GM12878 (cell line): Measurements from ENCODE around the gene LRRC75B.

Experiments used
- CHD4 ChIP-seq: fragments of 200-600 bp; sonication (generic); IDR thresholded peaks from 2 replicates; pipeline ENCODE4 v1.6.1; 2016; ENCODE audit warnings: mild to moderate bottlenecking
- EZH2 ChIP-seq: IDR thresholded peaks from 2 replicates; pipeline ENCODE4 v1.6.1; 2012; ENCODE audit warnings: low read depth, mild to moderate bottlenecking, control low read depth, inconsistent platforms, low read length, borderline replicate concordance; ENCODE audit not compliant: control insufficient read depth
- KAT2A ChIP-seq: conservative IDR thresholded peaks from 2 replicates; pipeline ENCODE4 v1.6.1; 2011; ENCODE audit warnings: low read depth, low read length; ENCODE audit not compliant: control insufficient read depth
- MXI1 ChIP-seq: fragments of 150-350 bp; IDR thresholded peaks from 2 replicates; pipeline ENCODE4 v1.6.1; 2011; ENCODE audit warnings: low read depth, mild to moderate bottlenecking, inconsistent platforms, low read length, improper control_type of control experiment

- no peak for TF ChIP-seq CHD4
- no peak for TF ChIP-seq MXI1
- TF ChIP-seq KAT2A: no peak
- no peak for TF ChIP-seq EZH2
These were observed 7.9 kb downstream of the LRRC75B start for GRCh38 chr22:24584871-24585411.
